Peyer's patch (tissue), 4 donors: ENCODE measurements around the gene NCKAP5.

ENCODE experiments used
- CTCF ChIP-seq, 6 experiments: fragments of 450-650 bp in 4 of 6; fragments of 200-600 bp in 2 of 6; sonication (generic) in 1 of 6; IDR thresholded peaks; one replicate each; pipeline ENCODE4 v1.5.1; 2017 to 2019; ENCODE audit warnings: antibody characterized with exemption in 6 of 6, mild to moderate bottlenecking in 3 of 6, moderate library complexity in 1 of 6
- POLR2A ChIP-seq, 2 donors: fragments of 450-650 bp; IDR thresholded peaks; one replicate each; pipeline ENCODE4 v1.5.1; 2017; ENCODE audit warnings: antibody characterized with exemption in 2 of 2, mild to moderate bottlenecking in 2 of 2, moderate library complexity in 2 of 2

GRCh38 chr2:132747046-132747445, 821.2 kb downstream of the NCKAP5 start:
- no peak for TF ChIP-seq POLR2A (IDR thresholded peaks at IDR 0.05)
- TF ChIP-seq CTCF (IDR thresholded peaks at IDR 0.05), result no peak
